Measurements from ENCODE around the gene MCRS1. TPM values are rescaled to one million over a fixed set of nuclear protein-coding genes. Genes with fewer than 3 reads are reported as not detected.

MCRS1 gene
- total and polyA plus RNA-seq, 2 experiments from 2014 or later: 105 to 139 TPM

- H4K20me1 ChIP-seq (replicated peaks; ENCODE audit: insufficient read depth): no peaks in the 10 kb centered on the region
- H3K27me3 ChIP-seq (ENCODE audit: insufficient read depth): peaks cover 16% of the 10 kb centered on the region; the same call in 1 of the 2 replicates
- no peaks in the 10 kb centered on the region for H3K9me3 Mint-ChIP-seq
- no peaks in the 10 kb centered on the region for H3F3A ChIP-seq (replicated peaks; ENCODE audit: low read depth)
- H3K4me3 ChIP-seq: no peak overlapping the region
- H3K27me3 Mint-ChIP-seq (ENCODE audit: insufficient read depth, low read depth, poor library complexity): peaks cover 10% of the 10 kb centered on the region
- TF ChIP-seq ZNF331 (CRISPR knock-in tag; IDR thresholded peaks at IDR 0.05; ENCODE audit: low read depth) (no peak), CREB1 (CRISPR knock-in tag; IDR thresholded peaks at IDR 0.05; ENCODE audit: low read depth) (no peak), JUNB (IDR thresholded peaks at IDR 0.05; ENCODE audit: unreplicated experiment) (no peak), STAT1 (IDR thresholded peaks at IDR 0.05; ENCODE audit: unreplicated experiment) (no peak), POLR2AphosphoS5 (IDR thresholded peaks at IDR 0.05; ENCODE audit: low read depth) (no peak; the same call in 1 of the 2 replicates), EZH2 (IDR thresholded peaks at IDR 0.05; ENCODE audit: low read depth, unreplicated experiment) (no peak), EZH2phosphoT487 (IDR thresholded peaks at IDR 0.05; ENCODE audit: unreplicated experiment) (no peak), ETS1 (IDR thresholded peaks at IDR 0.05) (no peak), REST (IDR thresholded peaks at IDR 0.05; ENCODE audit: unreplicated experiment) (no peak)
- peaks cover 13% of the 10 kb centered on the region for H3K36me3 ChIP-seq (ENCODE audit: insufficient read depth)
- no peak overlapping the region for H3K4me2 ChIP-seq
- no peak overlapping the region for H3K27ac Mint-ChIP-seq
- no peaks in the 10 kb centered on the region for H3K9me2 ChIP-seq (ENCODE audit: insufficient read depth)
- H3K4me3 Mint-ChIP-seq: no peak overlapping the region
- peaks cover 33% of the 10 kb centered on the region for H3K36me3 Mint-ChIP-seq (ENCODE audit: low read depth)
- no peaks in the 10 kb centered on the region for H3K4me1 Mint-ChIP-seq
- no peak overlapping the region for H3K27ac ChIP-seq (ENCODE audit: low read depth)
- no peaks in the 10 kb centered on the region for H3K79me2 ChIP-seq (replicated peaks; ENCODE audit: insufficient read depth)
- no peak overlapping the region for H2AFZ ChIP-seq
- ATAC-seq (no peak), DNase-seq (ENCODE audit: low spot score) (no peak)
- H3K4me1 ChIP-seq (ENCODE audit: insufficient read depth): no peaks in the 10 kb centered on the region
Measured at GRCh38 chr12:49556391-49557186, 11.4 kb downstream of the MCRS1 start.
